Panc1 (cell line): ENCODE data around the gene LATS2.

Source experiments
- POLR2AphosphoS5 ChIP-seq: IDR thresholded peaks from 2 replicates; pipeline ENCODE4 v1.6.1; 2012; ENCODE audit warnings: mild to moderate bottlenecking, low read depth, low read length, moderate library complexity
- TCF7L2 ChIP-seq: IDR thresholded peaks from 2 replicates; pipeline ENCODE4 v1.6.1; 2011; ENCODE audit warnings: mild to moderate bottlenecking, low read depth, low read length, inconsistent platforms
- TF ChIP-seq, protein P1 (sequence below): fragments of 450-650 bp; IDR thresholded peaks from 2 replicates; pipeline ENCODE4 v1.5.1; 2017; ENCODE audit warnings: mild to moderate bottlenecking
- TF ChIP-seq, protein P2 (sequence below), 2 experiments: IDR thresholded peaks; 2 replicates each; pipeline ENCODE4 v1.6.1; 2011 to 2012; ENCODE audit warnings: low read depth in 2 of 2, control low read depth in 1 of 2, low read length in 1 of 2, mild to moderate bottlenecking in 1 of 2, moderate library complexity in 1 of 2; ENCODE audit not compliant: insufficient read depth in 1 of 2

DNA sequence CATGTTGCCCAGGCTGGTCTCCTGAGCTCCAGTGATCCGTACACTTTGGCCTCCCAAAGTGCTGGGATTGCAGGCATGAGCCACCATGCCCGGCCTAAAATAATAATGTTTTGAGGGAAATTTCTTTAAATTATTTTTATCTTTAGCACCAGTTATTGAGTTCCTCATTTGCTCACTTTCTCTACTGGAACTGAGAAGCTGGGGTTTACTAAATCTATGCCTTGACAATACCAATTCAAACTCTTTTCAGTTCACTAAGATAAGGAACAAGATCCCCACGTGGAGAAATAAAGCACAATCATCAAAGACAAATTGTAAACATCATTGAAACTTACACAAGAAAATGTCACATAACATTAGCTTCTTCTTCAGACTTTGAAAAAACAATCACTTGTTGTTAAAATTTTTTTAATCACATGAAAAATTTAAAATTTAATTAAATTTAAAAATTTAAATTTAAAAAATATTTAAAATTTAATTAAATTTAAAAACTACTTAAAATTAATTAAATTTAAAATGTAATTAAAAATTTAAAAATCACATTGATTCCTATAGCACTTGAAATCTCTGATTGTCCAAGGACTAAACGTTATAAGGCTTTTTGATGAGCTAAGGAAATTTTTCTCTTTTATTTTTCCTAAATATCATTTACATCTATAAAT lies 133.7 kb downstream of the LATS2 start:
- TF ChIP-seq, protein P1, sequence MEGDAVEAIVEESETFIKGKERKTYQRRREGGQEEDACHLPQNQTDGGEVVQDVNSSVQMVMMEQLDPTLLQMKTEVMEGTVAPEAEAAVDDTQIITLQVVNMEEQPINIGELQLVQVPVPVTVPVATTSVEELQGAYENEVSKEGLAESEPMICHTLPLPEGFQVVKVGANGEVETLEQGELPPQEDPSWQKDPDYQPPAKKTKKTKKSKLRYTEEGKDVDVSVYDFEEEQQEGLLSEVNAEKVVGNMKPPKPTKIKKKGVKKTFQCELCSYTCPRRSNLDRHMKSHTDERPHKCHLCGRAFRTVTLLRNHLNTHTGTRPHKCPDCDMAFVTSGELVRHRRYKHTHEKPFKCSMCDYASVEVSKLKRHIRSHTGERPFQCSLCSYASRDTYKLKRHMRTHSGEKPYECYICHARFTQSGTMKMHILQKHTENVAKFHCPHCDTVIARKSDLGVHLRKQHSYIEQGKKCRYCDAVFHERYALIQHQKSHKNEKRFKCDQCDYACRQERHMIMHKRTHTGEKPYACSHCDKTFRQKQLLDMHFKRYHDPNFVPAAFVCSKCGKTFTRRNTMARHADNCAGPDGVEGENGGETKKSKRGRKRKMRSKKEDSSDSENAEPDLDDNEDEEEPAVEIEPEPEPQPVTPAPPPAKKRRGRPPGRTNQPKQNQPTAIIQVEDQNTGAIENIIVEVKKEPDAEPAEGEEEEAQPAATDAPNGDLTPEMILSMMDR = no peak
- no peak for TF ChIP-seq TCF7L2
- TF ChIP-seq POLR2AphosphoS5 = no peak
- TF ChIP-seq, protein P2, sequence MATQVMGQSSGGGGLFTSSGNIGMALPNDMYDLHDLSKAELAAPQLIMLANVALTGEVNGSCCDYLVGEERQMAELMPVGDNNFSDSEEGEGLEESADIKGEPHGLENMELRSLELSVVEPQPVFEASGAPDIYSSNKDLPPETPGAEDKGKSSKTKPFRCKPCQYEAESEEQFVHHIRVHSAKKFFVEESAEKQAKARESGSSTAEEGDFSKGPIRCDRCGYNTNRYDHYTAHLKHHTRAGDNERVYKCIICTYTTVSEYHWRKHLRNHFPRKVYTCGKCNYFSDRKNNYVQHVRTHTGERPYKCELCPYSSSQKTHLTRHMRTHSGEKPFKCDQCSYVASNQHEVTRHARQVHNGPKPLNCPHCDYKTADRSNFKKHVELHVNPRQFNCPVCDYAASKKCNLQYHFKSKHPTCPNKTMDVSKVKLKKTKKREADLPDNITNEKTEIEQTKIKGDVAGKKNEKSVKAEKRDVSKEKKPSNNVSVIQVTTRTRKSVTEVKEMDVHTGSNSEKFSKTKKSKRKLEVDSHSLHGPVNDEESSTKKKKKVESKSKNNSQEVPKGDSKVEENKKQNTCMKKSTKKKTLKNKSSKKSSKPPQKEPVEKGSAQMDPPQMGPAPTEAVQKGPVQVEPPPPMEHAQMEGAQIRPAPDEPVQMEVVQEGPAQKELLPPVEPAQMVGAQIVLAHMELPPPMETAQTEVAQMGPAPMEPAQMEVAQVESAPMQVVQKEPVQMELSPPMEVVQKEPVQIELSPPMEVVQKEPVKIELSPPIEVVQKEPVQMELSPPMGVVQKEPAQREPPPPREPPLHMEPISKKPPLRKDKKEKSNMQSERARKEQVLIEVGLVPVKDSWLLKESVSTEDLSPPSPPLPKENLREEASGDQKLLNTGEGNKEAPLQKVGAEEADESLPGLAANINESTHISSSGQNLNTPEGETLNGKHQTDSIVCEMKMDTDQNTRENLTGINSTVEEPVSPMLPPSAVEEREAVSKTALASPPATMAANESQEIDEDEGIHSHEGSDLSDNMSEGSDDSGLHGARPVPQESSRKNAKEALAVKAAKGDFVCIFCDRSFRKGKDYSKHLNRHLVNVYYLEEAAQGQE (IDR thresholded peaks at IDR 0.05; ENCODE audit: insufficient read depth in 1 of 2, low read depth in 2 of 2, low read length in 1 of 2) = no peak
